HepG2 (cell line): ENCODE data around the gene DENND5A. TPM values are rescaled to one million over a fixed set of nuclear protein-coding genes. Genes with fewer than 3 reads are reported as not detected.

Experiments used
- ATAC-seq: fragments of 200-7000 bp; cut with Tn5 transposase; 3 replicates; pipeline ENCODE4 v1.9.1; 2020; ENCODE audit warnings: mild to moderate bottlenecking, moderate library complexity
- BruUV-seq: library from RNA; stranded (reverse); fragments of 400-500 nt; replicated peaks from 2 replicates; lab custom pipeline; 2021; lab: Mats Ljungman, UMichigan
- CTCF ChIA-PET: fragments of 300-600 bp; formaldehyde crosslinking; extraction: SDS; loops from one replicate; lab custom pipeline; 2021; ENCODE audit warnings: low total read pairs, inconsistent platforms, low intra/inter-chr PET ratio; lab: Yijun Ruan, JAX
- POLR2A ChIA-PET: fragments of 350-600 bp; sonication (Branson Sonifier 250); formaldehyde crosslinking; loops from one replicate; lab custom pipeline; 2020; ENCODE audit warnings: antibody characterized with exemption, inconsistent platforms; lab: Yijun Ruan, JAX
- DNase-seq: peaks from one replicate; pipeline ENCODE4 v3.0.0-alpha.2; 2015; ENCODE audit warnings: low spot score
- FAIRE-seq: peaks from 3 replicates; lab custom pipeline; 2011; peaks lifted over from hg19 to GRCh38; lab: Jason Lieb, UNC
- H2AFZ ChIP-seq: one replicate; pipeline ENCODE4 v1.6.1; 2011; ENCODE audit warnings: low read length, inconsistent platforms
- H3K27ac ChIP-seq: fragments of 300-600 bp; 3 replicates; pipeline ENCODE4 v1.8.0; 2011; ENCODE audit warnings: mixed run types, mild to moderate bottlenecking, mixed read lengths, low read length, inconsistent platforms; ENCODE audit not compliant: insufficient read depth; ENCODE audit errors: extremely low read length
- H3K27me3 ChIP-seq, 2 experiments: fragments of 200-600 bp in 1 of 2; 2 replicates in 1 of 2; 3 replicates in 1 of 2; pipeline versions ENCODE4 v1.6.0 to v1.8.0; 2011; ENCODE audit warnings: low read length in 2 of 2, mild to moderate bottlenecking in 2 of 2, moderate library complexity in 2 of 2, inconsistent platforms in 1 of 2; ENCODE audit not compliant: insufficient read depth in 2 of 2, control insufficient read depth in 1 of 2
- H3K36me3 ChIP-seq, 2 experiments: fragments of 200-600 bp in 1 of 2; replicated peaks in 1 of 2; 2 replicates in 1 of 2; 3 replicates in 1 of 2; pipeline versions ENCODE4 v1.5.1 to v1.8.0; 2011; ENCODE audit warnings: low read length in 2 of 2, inconsistent platforms in 1 of 2; ENCODE audit not compliant: insufficient read depth in 2 of 2, control insufficient read depth in 1 of 2
- H3K4me1 ChIP-seq: 2 replicates; pipeline ENCODE4 v1.5.1; 2012; ENCODE audit warnings: low read length, inconsistent platforms; ENCODE audit not compliant: insufficient read depth
- H3K4me2 ChIP-seq: 2 replicates; pipeline ENCODE4 v1.6.0; 2011; ENCODE audit warnings: low read depth, low read length, inconsistent platforms
- H3K4me3 ChIP-seq, 3 experiments: fragments of 200-600 bp in 1 of 3; sonication (generic), shearing (Covaris generic) in 1 of 3; replicated peaks in 1 of 3; 2 replicates each; pipeline ENCODE4 v1.5.1; 2011 to 2016; ENCODE audit warnings: low read length in 3 of 3, inconsistent platforms in 2 of 3, low read depth in 2 of 3, mild to moderate bottlenecking in 2 of 3, control low read depth in 1 of 3, mixed read lengths in 1 of 3; ENCODE audit not compliant: insufficient read depth in 1 of 3
- H3K79me2 ChIP-seq: one replicate; pipeline ENCODE4 v1.6.1; 2011; ENCODE audit warnings: low read length, inconsistent platforms; ENCODE audit not compliant: insufficient read depth
- H3K9ac ChIP-seq: 2 replicates; pipeline ENCODE4 v1.6.0; 2011; ENCODE audit warnings: mild to moderate bottlenecking, low read depth, low read length, inconsistent platforms; ENCODE audit not compliant: insufficient read depth
- H3K9me3 ChIP-seq: 2 replicates; pipeline ENCODE4 v1.5.1; 2012; ENCODE audit warnings: mild to moderate bottlenecking, low read length
- H4K20me1 ChIP-seq: 2 replicates; pipeline ENCODE4 v1.6.0; 2011; ENCODE audit warnings: inconsistent platforms, mild to moderate bottlenecking, low read length, moderate library complexity; ENCODE audit not compliant: insufficient read depth
- FOXO1 ChIP-seq: sonication (generic); formaldehyde crosslinking; IDR thresholded peaks from 2 replicates; pipeline ENCODE4 v1.4.0; 2020; ENCODE audit warnings: missing genetic modification reagents
- HDAC6 ChIP-seq: fragments of 200-600 bp; sonication (generic); IDR thresholded peaks from 2 replicates; pipeline ENCODE4 v1.7.0; 2017; ENCODE audit warnings: mild to moderate bottlenecking, antibody characterized with exemption, low read length, low read depth
- MEIS2 ChIP-seq: sonication (generic); formaldehyde crosslinking; IDR thresholded peaks from 2 replicates; pipeline ENCODE4 v1.9.0; 2021; ENCODE audit warnings: mild to moderate bottlenecking, missing genetic modification reagents
- RFX5 ChIP-seq: IDR thresholded peaks from 2 replicates; pipeline ENCODE4 v1.6.1; 2011; ENCODE audit warnings: low read depth, low read length, improper control_type of control experiment
- RXRB ChIP-seq: IDR thresholded peaks from 2 replicates; pipeline ENCODE4 v1.6.1; 2016; ENCODE audit warnings: borderline replicate concordance, missing genetic modification reagents, missing compliant biosample characterization
- SIX4 ChIP-seq: sonication (generic); formaldehyde crosslinking; IDR thresholded peaks from 2 replicates; pipeline ENCODE4 v1.4.0; 2020; ENCODE audit warnings: missing genetic modification reagents
- SMC3 ChIP-seq: IDR thresholded peaks from 2 replicates; pipeline ENCODE4 v1.6.1; 2011; ENCODE audit warnings: low read length, improper control_type of control experiment
- STAG1 ChIP-seq: sonication (generic); formaldehyde crosslinking; IDR thresholded peaks from 2 replicates; pipeline ENCODE4 v1.4.0; 2020; ENCODE audit warnings: missing genetic modification reagents
- XRCC5 ChIP-seq: fragments of 200-400 bp; formaldehyde crosslinking; optimal IDR thresholded peaks from 2 replicates; pipeline ENCODE3; 2017; ENCODE audit warnings: mild to moderate bottlenecking, low read length
- ZFY ChIP-seq: sonication (generic); formaldehyde crosslinking; IDR thresholded peaks from 2 replicates; pipeline ENCODE4 v1.4.0; 2020; ENCODE audit warnings: missing genetic modification reagents
- ZMYM2 ChIP-seq: sonication (generic); formaldehyde crosslinking; IDR thresholded peaks from 2 replicates; pipeline ENCODE4 v1.8.0; 2022; ENCODE audit warnings: mild to moderate bottlenecking, missing genetic modification reagents
- ZNF354B ChIP-seq: sonication (generic); formaldehyde crosslinking; IDR thresholded peaks from 2 replicates; pipeline ENCODE4 v1.8.0; 2022; ENCODE audit warnings: mild to moderate bottlenecking, missing genetic modification reagents
- ZNF550 ChIP-seq: sonication (generic); formaldehyde crosslinking; IDR thresholded peaks from 2 replicates; pipeline ENCODE4 v1.4.0; 2020; ENCODE audit warnings: mild to moderate bottlenecking, missing genetic modification reagents, borderline replicate concordance
- ZNF607 ChIP-seq: sonication (generic); formaldehyde crosslinking; IDR thresholded peaks from 2 replicates; pipeline ENCODE4 v1.5.1; 2020; ENCODE audit warnings: missing genetic modification reagents, mild to moderate bottlenecking, borderline replicate concordance
- WGBS: methylation state at CpG from one replicate; pipeline ENCODE4 v1.1.6; 2017; ENCODE audit warnings: low lambda C conversion rate; 5-methylcytosine and 5-hydroxymethylcytosine counted together
- in situ Hi-C: cut with HindIII; loops from 2 replicates; pipeline ENCODE4 v1.10.0; 2017; ENCODE audit warnings: low pct_unique_long_range_greater_than_20kb; ENCODE audit not compliant: extremely low pct_ligation_motif_present
- intact Hi-C: fragments of 100-400 bp; cut with micrococcal nuclease; formaldehyde crosslinking; loops from one replicate; pipeline ENCODE4 v1.10.0; 2022; ENCODE audit not compliant: unreplicated experiment
- polyA plus RNA-seq, 8 experiments: library from polyadenylated mRNA; depleted of rRNA in 3 of 8; stranded (reverse) in 7 of 8; unstranded in 1 of 8; fragments of >200 nt; fragmentation: Illumina TruSeq in 4 of 8; extraction: Trizol in 4 of 8; gene quantifications; 2 replicates each; pipeline versions ENCODE4 v1.2.1 to v1.2.3, GENCODE V29; 2011 to 2016; ENCODE audit warnings: low read depth in 4 of 8, missing spikeins in 1 of 8, mixed read lengths in 1 of 8; ENCODE audit not compliant: insufficient read depth in 1 of 8
- total RNA-seq, 5 experiments: library from RNA; depleted of rRNA; stranded (reverse); fragments of >200 nt; fragmentation: Illumina TruSeq; extraction: Trizol; gene quantifications; 2 replicates each; pipeline ENCODE4 v1.2.3, GENCODE V29; 2016; ENCODE audit warnings: low read depth in 1 of 5
- TF ChIP-seq, protein P1 (sequence below): sonication (generic); formaldehyde crosslinking; IDR thresholded peaks from 2 replicates; pipeline ENCODE4 v1.9.0; 2021; ENCODE audit warnings: missing genetic modification reagents, borderline replicate concordance
- TF ChIP-seq, protein P2 (sequence below): sonication (generic); formaldehyde crosslinking; IDR thresholded peaks from 2 replicates; pipeline ENCODE4 v1.5.0; 2020; ENCODE audit warnings: mild to moderate bottlenecking, missing genetic modification reagents
- TF ChIP-seq, protein P3 (sequence below): IDR thresholded peaks from 2 replicates; pipeline ENCODE4 v1.6.1; 2012; ENCODE audit warnings: low read depth, low read length, improper control_type of control experiment

Gene DENND5A
- total and polyA plus RNA-seq, 2 of the 13 experiments (the other 11 are each of a cell fraction or from before 2014, with no cell fraction given), result 63.3 to 145 TPM

DNA sequence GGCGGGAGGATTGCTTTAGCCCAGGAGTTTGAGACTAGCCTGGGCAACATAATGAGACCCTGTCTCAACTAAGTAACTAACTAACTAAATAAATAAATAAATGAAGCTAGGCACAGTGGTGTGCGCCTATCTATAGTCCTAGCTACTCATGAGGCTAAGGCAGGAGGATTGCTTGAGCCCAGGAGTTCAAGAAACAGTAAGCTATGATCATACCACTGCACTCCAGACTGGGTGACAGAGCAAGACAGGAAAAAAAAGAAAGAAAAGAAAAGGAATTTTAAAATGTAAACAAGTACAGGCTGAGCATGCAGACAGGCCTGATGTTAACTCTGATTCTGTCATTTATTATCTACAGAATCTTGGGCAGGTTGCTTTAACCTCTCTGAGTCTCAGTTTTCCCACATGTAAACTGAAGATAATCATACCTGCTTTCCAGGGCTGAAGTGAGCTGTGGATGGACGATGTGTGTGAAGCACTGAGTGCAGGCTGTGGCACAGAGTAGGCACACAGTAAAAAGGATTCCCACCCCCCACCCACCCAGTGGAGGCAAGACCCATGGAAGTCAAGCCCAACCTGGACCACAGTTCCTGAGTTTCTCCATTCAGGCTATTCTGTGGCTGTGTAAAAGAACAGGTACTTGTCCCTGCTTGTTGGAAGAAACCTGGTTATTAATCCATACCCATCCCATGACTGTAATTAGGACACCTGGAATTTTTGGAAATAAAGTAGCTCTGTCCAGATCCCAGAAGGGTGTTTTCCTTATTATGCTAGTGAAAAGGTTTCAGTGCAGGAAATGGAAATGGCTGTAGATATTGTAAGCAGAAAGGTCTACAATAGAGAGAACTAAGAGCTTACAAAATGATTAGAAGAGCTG, 155.1 kb downstream of the DENND5A start (continued):
- no peak for TF ChIP-seq MEIS2 (CRISPR knock-in tag)
- TF ChIP-seq FOXO1 (CRISPR knock-in tag), result no peak
- TF ChIP-seq, protein P1, sequence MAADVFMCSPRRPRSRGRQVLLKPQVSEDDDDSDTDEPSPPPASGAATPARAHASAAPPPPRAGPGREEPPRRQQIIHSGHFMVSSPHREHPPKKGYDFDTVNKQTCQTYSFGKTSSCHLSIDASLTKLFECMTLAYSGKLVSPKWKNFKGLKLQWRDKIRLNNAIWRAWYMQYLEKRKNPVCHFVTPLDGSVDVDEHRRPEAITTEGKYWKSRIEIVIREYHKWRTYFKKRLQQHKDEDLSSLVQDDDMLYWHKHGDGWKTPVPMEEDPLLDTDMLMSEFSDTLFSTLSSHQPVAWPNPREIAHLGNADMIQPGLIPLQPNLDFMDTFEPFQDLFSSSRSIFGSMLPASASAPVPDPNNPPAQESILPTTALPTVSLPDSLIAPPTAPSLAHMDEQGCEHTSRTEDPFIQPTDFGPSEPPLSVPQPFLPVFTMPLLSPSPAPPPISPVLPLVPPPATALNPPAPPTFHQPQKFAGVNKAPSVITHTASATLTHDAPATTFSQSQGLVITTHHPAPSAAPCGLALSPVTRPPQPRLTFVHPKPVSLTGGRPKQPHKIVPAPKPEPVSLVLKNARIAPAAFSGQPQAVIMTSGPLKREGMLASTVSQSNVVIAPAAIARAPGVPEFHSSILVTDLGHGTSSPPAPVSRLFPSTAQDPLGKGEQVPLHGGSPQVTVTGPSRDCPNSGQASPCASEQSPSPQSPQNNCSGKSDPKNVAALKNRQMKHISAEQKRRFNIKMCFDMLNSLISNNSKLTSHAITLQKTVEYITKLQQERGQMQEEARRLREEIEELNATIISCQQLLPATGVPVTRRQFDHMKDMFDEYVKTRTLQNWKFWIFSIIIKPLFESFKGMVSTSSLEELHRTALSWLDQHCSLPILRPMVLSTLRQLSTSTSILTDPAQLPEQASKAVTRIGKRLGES (CRISPR knock-in tag), result no peak
- TF ChIP-seq HDAC6, result no peak
- TF ChIP-seq ZMYM2 (CRISPR knock-in tag), result no peak
- no peak for TF ChIP-seq ZFY (CRISPR knock-in tag)
- no peak for TF ChIP-seq ZNF550 (CRISPR knock-in tag)
- TF ChIP-seq SMC3, result no peak
- TF ChIP-seq, all 625 proteins: peak for 0

DNA sequence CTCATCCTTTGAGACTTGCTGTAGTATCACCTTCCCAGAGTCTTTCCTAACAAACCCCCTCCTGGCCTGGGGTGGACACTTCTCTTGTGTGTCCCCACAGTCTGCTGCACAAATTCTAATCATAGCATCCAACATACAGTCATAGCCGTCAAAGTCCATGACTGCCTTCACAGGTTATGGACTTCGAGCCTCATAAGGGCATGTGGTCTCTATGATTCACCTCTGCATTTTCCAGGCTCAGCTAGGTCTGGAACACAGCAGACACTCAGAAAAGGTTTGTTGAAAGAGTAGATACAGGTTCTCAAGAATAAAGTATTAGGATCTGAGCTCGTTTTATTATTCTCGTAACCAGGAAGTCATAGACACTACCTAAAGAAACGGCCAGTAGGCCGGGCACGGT, 160.6 kb downstream of the DENND5A start:
- no peak overlapping the region for H3K9ac ChIP-seq
- no peaks in the 10 kb centered on the region for H3K9me3 ChIP-seq
- no TSS peak for BruUV-seq
- intact Hi-C loops (no loop called here), in situ Hi-C loops (no loop called here)
- no peaks in the 10 kb centered on the region for H3K36me3 ChIP-seq
- no peak overlapping the region for H3K4me3 ChIP-seq
- WGBS, result 37% methylated on average over 7 of the region's 7 CpGs
- H3K4me2 ChIP-seq, result no peak overlapping the region; the same call in 1 of the 2 replicates
- H3K27me3 ChIP-seq, result no peaks in the 10 kb centered on the region
- no peak overlapping the region for H3K27ac ChIP-seq
- peaks cover 21% of the 10 kb centered on the region for H3K4me1 ChIP-seq
- FAIRE-seq, result no peak
- ChIA-PET POLR2A (no interaction called here), CTCF (no interaction called here)
- no peaks in the 10 kb centered on the region for H4K20me1 ChIP-seq
- peak; percentile 74 for DNase-seq
- H2AFZ ChIP-seq, result no peak overlapping the region
- peak; percentile 92 for ATAC-seq
- no peaks in the 10 kb centered on the region for H3K79me2 ChIP-seq
- TF ChIP-seq, protein P2, sequence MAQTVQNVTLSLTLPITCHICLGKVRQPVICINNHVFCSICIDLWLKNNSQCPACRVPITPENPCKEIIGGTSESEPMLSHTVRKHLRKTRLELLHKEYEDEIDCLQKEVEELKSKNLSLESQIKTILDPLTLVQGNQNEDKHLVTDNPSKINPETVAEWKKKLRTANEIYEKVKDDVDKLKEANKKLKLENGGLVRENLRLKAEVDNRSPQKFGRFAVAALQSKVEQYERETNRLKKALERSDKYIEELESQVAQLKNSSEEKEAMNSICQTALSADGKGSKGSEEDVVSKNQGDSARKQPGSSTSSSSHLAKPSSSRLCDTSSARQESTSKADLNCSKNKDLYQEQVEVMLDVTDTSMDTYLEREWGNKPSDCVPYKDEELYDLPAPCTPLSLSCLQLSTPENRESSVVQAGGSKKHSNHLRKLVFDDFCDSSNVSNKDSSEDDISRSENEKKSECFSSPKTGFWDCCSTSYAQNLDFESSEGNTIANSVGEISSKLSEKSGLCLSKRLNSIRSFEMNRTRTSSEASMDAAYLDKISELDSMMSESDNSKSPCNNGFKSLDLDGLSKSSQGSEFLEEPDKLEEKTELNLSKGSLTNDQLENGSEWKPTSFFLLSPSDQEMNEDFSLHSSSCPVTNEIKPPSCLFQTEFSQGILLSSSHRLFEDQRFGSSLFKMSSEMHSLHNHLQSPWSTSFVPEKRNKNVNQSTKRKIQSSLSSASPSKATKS, result no peak
- TF ChIP-seq SIX4 (CRISPR knock-in tag) (no peak), STAG1 (CRISPR knock-in tag) (no peak), XRCC5 (peak; percentile 28), RFX5 (no peak), RXRB (CRISPR knock-in tag) (0 out of 2 replicates have a peak, but pooled peaks have one; percentile 34), ZNF354B (CRISPR knock-in tag) (no peak), ZNF607 (CRISPR knock-in tag) (peak; percentile 34; the same call in 1 of the 2 replicates)
- TF ChIP-seq, protein P3, sequence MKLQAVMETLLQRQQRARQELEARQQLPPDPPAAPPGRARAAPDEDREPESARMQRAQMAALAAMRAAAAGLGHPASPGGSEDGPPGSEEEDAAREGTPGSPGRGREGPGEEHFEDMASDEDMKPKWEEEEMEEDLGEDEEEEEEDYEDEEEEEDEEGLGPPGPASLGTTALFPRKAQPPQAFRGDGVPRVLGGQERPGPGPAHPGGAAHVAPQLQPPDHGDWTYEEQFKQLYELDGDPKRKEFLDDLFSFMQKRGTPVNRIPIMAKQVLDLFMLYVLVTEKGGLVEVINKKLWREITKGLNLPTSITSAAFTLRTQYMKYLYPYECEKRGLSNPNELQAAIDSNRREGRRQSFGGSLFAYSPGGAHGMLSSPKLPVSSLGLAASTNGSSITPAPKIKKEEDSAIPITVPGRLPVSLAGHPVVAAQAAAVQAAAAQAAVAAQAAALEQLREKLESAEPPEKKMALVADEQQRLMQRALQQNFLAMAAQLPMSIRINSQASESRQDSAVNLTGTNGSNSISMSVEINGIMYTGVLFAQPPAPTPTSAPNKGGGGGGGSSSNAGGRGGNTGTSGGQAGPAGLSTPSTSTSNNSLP, result peak; percentile 41; the same call in 1 of the 2 replicates
